SIG-M5 treated with dmso at 0.1 percent for 504 hours (cell line): Measurements from ENCODE around the gene LIMCH1.

Experiments used
- DNase-seq: peaks from one replicate; lab custom pipeline; 2025; ENCODE audit not compliant: unreplicated experiment; lab: John Stamatoyannopoulos, UW

LIMCH1 gene

GRCh38 chr4:41530741-41531140, 7.2 kb upstream of the LIMCH1 start:
- DNase-seq = no peak

GRCh38 chr4:41532336-41532735, 5.6 kb upstream of the LIMCH1 start:
- no peak for DNase-seq

GRCh38 chr4:41532882-41533281, 5.1 kb upstream of the LIMCH1 start:
- peak; percentile 43 for DNase-seq

GRCh38 chr4:41533680-41534079, 4.3 kb upstream of the LIMCH1 start:
- no peak for DNase-seq

- no peak for DNase-seq
Measured at GRCh38 chr4:41534404-41534803, 3.6 kb upstream of the LIMCH1 start.

- DNase-seq = no peak
Measured at GRCh38 chr4:41535911-41536371, 2.0 kb upstream of the LIMCH1 start.

- DNase-seq = no peak
Measured at GRCh38 chr4:41537292-41537890, 566 bp upstream of the LIMCH1 start.

- no peak for DNase-seq
Measured at GRCh38 chr4:41538887-41539498, 1.0 kb downstream of the LIMCH1 start.

- DNase-seq = no peak
Measured at GRCh38 chr4:41539711-41540110, 1.8 kb downstream of the LIMCH1 start.

- DNase-seq = no peak
Measured at GRCh38 chr4:41540687-41541086, 2.7 kb downstream of the LIMCH1 start.

GRCh38 chr4:41541687-41542094, 3.7 kb downstream of the LIMCH1 start:
- no peak for DNase-seq

- DNase-seq = no peak
Measured at GRCh38 chr4:41542526-41543275, 4.7 kb downstream of the LIMCH1 start.

- no peak for DNase-seq
Measured at GRCh38 chr4:41545238-41545637, 7.3 kb downstream of the LIMCH1 start.

- no peak for DNase-seq
Measured at GRCh38 chr4:41546638-41547037, 8.7 kb downstream of the LIMCH1 start.

GRCh38 chr4:41548305-41548880, 10.4 kb downstream of the LIMCH1 start:
- no peak for DNase-seq

- DNase-seq = no peak
Measured at GRCh38 chr4:41549478-41549877, 11.5 kb downstream of the LIMCH1 start.

- no peak for DNase-seq
Measured at GRCh38 chr4:41550308-41550707, 12.4 kb downstream of the LIMCH1 start.

GRCh38 chr4:41551536-41551935, 13.6 kb downstream of the LIMCH1 start:
- no peak for DNase-seq

GRCh38 chr4:41554905-41555304, 16.9 kb downstream of the LIMCH1 start:
- no peak for DNase-seq

- no peak for DNase-seq
Measured at GRCh38 chr4:41556526-41556925, 18.6 kb downstream of the LIMCH1 start.

- DNase-seq = no peak
Measured at GRCh38 chr4:41559940-41560516, 22.1 kb downstream of the LIMCH1 start.

GRCh38 chr4:41561244-41561643, 23.3 kb downstream of the LIMCH1 start:
- DNase-seq = no peak
